ENCODE measurements around the gene ACER3.
"Not testable (repeated sequence)": the region's sequence is repeated elsewhere in the genome, so short reads cannot be mapped to it uniquely, and the experiment has no call there.

ACER3 gene

GRCh38 chr11:76860539-76861475 is at the start of gene ACER3:
Gene ACER3 (plus strand): TSS chr11:76860918. CDS start chr11:76860977, 59 bp downstream.
- DNase-seq: no peak

GRCh38 chr11:76811259-76811658 is 49.5 kb upstream of the ACER3 start:
- no peak for DNase-seq

GRCh38 chr11:76814414-76814813 is 46.3 kb upstream of the ACER3 start:
- no peak for DNase-seq

- DNase-seq: not testable (repeated sequence)
These were observed 45.0 kb upstream of the ACER3 start for GRCh38 chr11:76815678-76816077.

- no peak for DNase-seq
These were observed 40.5 kb upstream of the ACER3 start for GRCh38 chr11:76820184-76820566.

- not testable (repeated sequence) for DNase-seq
These were observed 39.3 kb upstream of the ACER3 start for GRCh38 chr11:76821396-76821795.

GRCh38 chr11:76822406-76822805 is 38.3 kb upstream of the ACER3 start:
- no peak for DNase-seq

GRCh38 chr11:76823481-76824028 is 37.2 kb upstream of the ACER3 start:
- no peak for DNase-seq

GRCh38 chr11:76824083-76824939 is 36.4 kb upstream of the ACER3 start:
- DNase-seq: no peak

- DNase-seq: no peak
These were observed 35.6 kb upstream of the ACER3 start for GRCh38 chr11:76824980-76825725.

GRCh38 chr11:76825726-76826396 is 34.9 kb upstream of the ACER3 start:
- no peak for DNase-seq

GRCh38 chr11:76826508-76826907 is 34.2 kb upstream of the ACER3 start:
- DNase-seq: not testable (repeated sequence)

GRCh38 chr11:76827005-76827404 is 33.7 kb upstream of the ACER3 start:
- not testable (repeated sequence) for DNase-seq

GRCh38 chr11:76830639-76831327 is 29.9 kb upstream of the ACER3 start:
- DNase-seq: peak; percentile 97

- no peak for DNase-seq
These were observed 28.9 kb upstream of the ACER3 start for GRCh38 chr11:76831686-76832310.

- no peak for DNase-seq
These were observed 28.4 kb upstream of the ACER3 start for GRCh38 chr11:76832361-76832760.

GRCh38 chr11:76834151-76834550 is 26.6 kb upstream of the ACER3 start:
- DNase-seq: no peak

GRCh38 chr11:76835036-76835435 is 25.7 kb upstream of the ACER3 start:
- DNase-seq: no peak

- DNase-seq: no peak
These were observed 24.6 kb upstream of the ACER3 start for GRCh38 chr11:76835928-76836612.

- no peak for DNase-seq
These were observed 24.0 kb upstream of the ACER3 start for GRCh38 chr11:76836613-76837291.

Measured in NCI-H524 treated with DMSO at 0.1 percent for 48 hours (cell line).